Naive thymus-derived CD4-positive, alpha-beta T cell (primary cell): Measurements from ENCODE around the gene CDX1. TPM values are rescaled to one million over a fixed set of nuclear protein-coding genes. Genes with fewer than 3 reads are reported as not detected.

Experiments
- ATAC-seq: fragments of 150-1000 bp; cut with Tn5 transposase; 2 replicates; pipeline ENCODE4 v1.10.0; 2021; ENCODE audit warnings: mild to moderate bottlenecking, moderate library complexity
- CTCF ChIA-PET: fragments of 350-600 bp; sonication (Branson Sonifier 250); formaldehyde crosslinking; loops from one replicate; lab custom pipeline; 2021; ENCODE audit warnings: antibody characterized with exemption; lab: Charles Lee
- POLR2A ChIA-PET: fragments of 350-600 bp; sonication (Branson Sonifier 250); formaldehyde crosslinking; loops from one replicate; lab custom pipeline; 2021; ENCODE audit warnings: antibody characterized with exemption, inconsistent platforms; lab: Charles Lee
- DNase-seq, 9 donors: peaks; one replicate each; pipeline versions ENCODE4 v3.0.0 to v3.0.0-alpha.2; 2020 to 2022; ENCODE audit warnings: mixed read lengths in 1 of 9
- H3K27ac ChIP-seq: one replicate; pipeline ENCODE4 v1.7.0; 2013; ENCODE audit warnings: mild to moderate bottlenecking, low read depth, low read length, moderate library complexity
- H3K27me3 ChIP-seq, 2 donors: one replicate each; pipeline ENCODE4 v1.7.0; 2013; ENCODE audit warnings: low read length in 2 of 2, mild to moderate bottlenecking in 2 of 2, moderate library complexity in 2 of 2; ENCODE audit not compliant: control insufficient read depth in 2 of 2, insufficient read depth in 2 of 2
- H3K36me3 ChIP-seq, 3 experiments: 1 replicate in 2 of 3; 2 replicates in 1 of 3; pipeline ENCODE4 v1.7.0; 2013; ENCODE audit warnings: low read length in 3 of 3, mild to moderate bottlenecking in 3 of 3, moderate library complexity in 1 of 3; ENCODE audit not compliant: insufficient read depth in 3 of 3, control insufficient read depth in 2 of 3
- H3K4me1 ChIP-seq, 2 donors: one replicate each; pipeline ENCODE4 v1.7.0; 2013; ENCODE audit warnings: low read length in 2 of 2, mild to moderate bottlenecking in 2 of 2, moderate library complexity in 1 of 2; ENCODE audit not compliant: control insufficient read depth in 2 of 2, insufficient read depth in 2 of 2
- H3K4me3 ChIP-seq: 2 replicates; pipeline ENCODE4 v1.7.0; 2013; ENCODE audit warnings: mild to moderate bottlenecking, low read length
- H3K9me3 ChIP-seq, 3 experiments: 1 replicate in 2 of 3; 2 replicates in 1 of 3; pipeline ENCODE4 v1.7.0; 2013; ENCODE audit warnings: low read length in 3 of 3; ENCODE audit not compliant: control insufficient read depth in 2 of 3
- H3K27ac Mint-ChIP-seq, 9 donors: one replicate each; pipeline ENCODE4 v1.8.0; 2020 to 2022; ENCODE audit warnings: mixed read lengths in 9 of 9, mild to moderate bottlenecking in 8 of 9, moderate library complexity in 5 of 9, inconsistent platforms in 2 of 9
- H3K27me3 Mint-ChIP-seq, 5 donors: one replicate each; pipeline ENCODE4 v1.8.0; 2021 to 2022; ENCODE audit warnings: mixed read lengths in 5 of 5, mild to moderate bottlenecking in 1 of 5
- H3K36me3 Mint-ChIP-seq, 5 donors: one replicate each; pipeline ENCODE4 v1.8.0; 2020 to 2022; ENCODE audit warnings: mixed read lengths in 5 of 5, mild to moderate bottlenecking in 3 of 5, inconsistent platforms in 1 of 5
- H3K4me1 Mint-ChIP-seq, 7 donors: one replicate each; pipeline ENCODE4 v1.8.0; 2020 to 2022; ENCODE audit warnings: mixed read lengths in 7 of 7, mild to moderate bottlenecking in 3 of 7, inconsistent platforms in 1 of 7
- H3K4me3 Mint-ChIP-seq, 10 donors: one replicate each; pipeline ENCODE4 v1.8.0; 2020 to 2022; ENCODE audit warnings: mild to moderate bottlenecking in 10 of 10, mixed read lengths in 10 of 10, moderate library complexity in 6 of 10, inconsistent platforms in 2 of 10
- H3K9me3 Mint-ChIP-seq, 11 donors: one replicate each; pipeline ENCODE4 v1.8.0; 2020 to 2022; ENCODE audit warnings: mixed read lengths in 11 of 11, mild to moderate bottlenecking in 4 of 11, inconsistent platforms in 1 of 11, moderate library complexity in 1 of 11
- intact Hi-C, 2 donors: fragments of 100-400 bp; cut with micrococcal nuclease; formaldehyde crosslinking; loops; one replicate each; pipeline ENCODE4 v1.15.1; 2023
- polyA plus RNA-seq, 2 donors: library from polyadenylated mRNA; unstranded; fragments of 300-500 nt; fragmentation: Illumina TruSeq; gene quantifications; one replicate each; pipeline ENCODE4 v1.2.3, GENCODE V29; 2021
- total RNA-seq, 6 experiments: library from RNA in 5 of 6; stranded (reverse) in 5 of 6; gene quantifications; 1 replicate in 5 of 6; 2 replicates in 1 of 6; pipeline ENCODE4 v1.2.3 and lab custom pipeline; 2021 to 2026

The CDX1 gene
- total and polyA plus RNA-seq, 7 experiments from 2014 or later = not detected

GRCh38 chr5:150125334-150125733 lies 41.2 kb upstream of the CDX1 start:
- no peaks in the 10 kb centered on the region for H3K9me3 Mint-ChIP-seq
- no peaks in the 10 kb centered on the region for H3K9me3 ChIP-seq
- H3K36me3 ChIP-seq = no peaks in the 10 kb centered on the region
- peaks cover 0 to 3% (median 0%) of the 10 kb centered on the region in 5 donors for H3K27me3 Mint-ChIP-seq
- no peak overlapping the region for H3K4me3 Mint-ChIP-seq
- peaks cover 0 to 8% (median 0%) of the 10 kb centered on the region in 7 donors for H3K4me1 Mint-ChIP-seq
- no peaks in the 10 kb centered on the region for H3K4me1 ChIP-seq
- no peak overlapping the region for H3K4me3 ChIP-seq
- intact Hi-C loops = no loop called here
- H3K36me3 Mint-ChIP-seq = peaks cover 0 to 1% (median 0%) of the 10 kb centered on the region in 5 donors
- ChIA-PET CTCF (no interaction called here), POLR2A (no interaction called here)
- no peak overlapping the region for H3K27ac Mint-ChIP-seq
- H3K27ac ChIP-seq = no peak overlapping the region
- DNase-seq (no peak), ATAC-seq (no peak)
- no peaks in the 10 kb centered on the region for H3K27me3 ChIP-seq

- Mint-ChIP-seq H3K9me3 (no peaks in the 10 kb centered on the region), H3K4me1 (peaks cover 0 to 11% (median 0%) of the 10 kb centered on the region in 7 donors), H3K36me3 (peaks cover 0 to 1% (median 0%) of the 10 kb centered on the region in 5 donors), H3K27ac (no peak overlapping the region), H3K27me3 (peaks cover 0 to 3% (median 0%) of the 10 kb centered on the region in 5 donors), H3K4me3 (no peak overlapping the region)
- no peak overlapping the region for H3K4me3 ChIP-seq
- ChIA-PET POLR2A (no interaction called here), CTCF (no interaction called here)
- H3K36me3 ChIP-seq = no peaks in the 10 kb centered on the region
- intact Hi-C loops = no loop called here
- H3K4me1 ChIP-seq = no peaks in the 10 kb centered on the region
- DNase-seq (no peak), ATAC-seq (no peak)
- H3K27me3 ChIP-seq = no peaks in the 10 kb centered on the region
- H3K27ac ChIP-seq = no peak overlapping the region
- no peaks in the 10 kb centered on the region for H3K9me3 ChIP-seq
Measured at GRCh38 chr5:150126199-150126920, 40.2 kb upstream of the CDX1 start.

GRCh38 chr5:150126921-150127265 lies 39.7 kb upstream of the CDX1 start:
- Mint-ChIP-seq H3K27ac (no peak overlapping the region), H3K4me3 (no peak overlapping the region), H3K36me3 (peaks cover 0 to 1% (median 0%) of the 10 kb centered on the region in 5 donors), H3K27me3 (peaks cover 0 to 3% (median 0%) of the 10 kb centered on the region in 5 donors), H3K4me1 (peaks cover 0 to 13% (median 0%) of the 10 kb centered on the region in 7 donors), H3K9me3 (no peaks in the 10 kb centered on the region)
- no peak for ATAC-seq
- H3K36me3 ChIP-seq = peaks cover 0 to 3% (median 0%) of the 10 kb centered on the region in 3 experiments
- H3K4me3 ChIP-seq = no peak overlapping the region
- no peaks in the 10 kb centered on the region for H3K9me3 ChIP-seq
- no peak for DNase-seq
- no peaks in the 10 kb centered on the region for H3K4me1 ChIP-seq
- H3K27me3 ChIP-seq = no peaks in the 10 kb centered on the region
- intact Hi-C loops = no loop called here
- CTCF ChIA-PET = no interaction called here
- POLR2A ChIA-PET = no interaction called here
- H3K27ac ChIP-seq = no peak overlapping the region

- Mint-ChIP-seq H3K27ac (no peak overlapping the region), H3K4me1 (peaks cover 0 to 10% (median 0%) of the 10 kb centered on the region in 7 donors), H3K4me3 (no peak overlapping the region), H3K36me3 (peaks cover 0 to 1% (median 0%) of the 10 kb centered on the region in 5 donors), H3K27me3 (peaks cover 0 to 3% (median 0%) of the 10 kb centered on the region in 5 donors), H3K9me3 (no peaks in the 10 kb centered on the region)
- ATAC-seq (no peak), DNase-seq (no peak)
- POLR2A ChIA-PET = no interaction called here
- CTCF ChIA-PET = interaction anchor here (1.4 kb wide), 1 partner anchor 89 kb away, joined by 3 read pairs; no protein-coding TSS in a partner anchor
- Histone ChIP-seq H3K27ac (no peak overlapping the region), H3K4me1 (no peaks in the 10 kb centered on the region), H3K4me3 (no peak overlapping the region), H3K36me3 (peaks cover 0 to 3% (median 0%) of the 10 kb centered on the region in 3 experiments), H3K27me3 (no peaks in the 10 kb centered on the region), H3K9me3 (no peaks in the 10 kb centered on the region)
- intact Hi-C loops = no loop called here
Measured at GRCh38 chr5:150129454-150129812, 37.1 kb upstream of the CDX1 start.

GRCh38 chr5:150129813-150130492 lies 36.6 kb upstream of the CDX1 start:
- no peak overlapping the region for H3K4me3 Mint-ChIP-seq
- H3K27me3 Mint-ChIP-seq = peaks cover 0 to 3% (median 0%) of the 10 kb centered on the region in 5 donors
- ATAC-seq (peak; percentile 75), DNase-seq (peak in 7 of 9 donors; percentile 6 to 55 (median 19))
- peaks cover 0 to 1% (median 0%) of the 10 kb centered on the region in 5 donors for H3K36me3 Mint-ChIP-seq
- POLR2A ChIA-PET = no interaction called here
- H3K27ac Mint-ChIP-seq = peak overlapping the region in 1 of 9 donors; percentile 55
- no peaks in the 10 kb centered on the region for H3K9me3 ChIP-seq
- no peaks in the 10 kb centered on the region for H3K4me1 ChIP-seq
- intact Hi-C loops = loop anchor here (1.0 kb wide), 3 partner anchors 88 to 306 kb away; no protein-coding TSS in a partner anchor
- H3K4me3 ChIP-seq = no peak overlapping the region
- no peak overlapping the region for H3K27ac ChIP-seq
- peaks cover 0 to 10% (median 0%) of the 10 kb centered on the region in 7 donors for H3K4me1 Mint-ChIP-seq
- H3K36me3 ChIP-seq = peaks cover 0 to 3% (median 0%) of the 10 kb centered on the region in 3 experiments
- no peaks in the 10 kb centered on the region for H3K9me3 Mint-ChIP-seq
- no peaks in the 10 kb centered on the region for H3K27me3 ChIP-seq
- CTCF ChIA-PET = interaction anchor here (1.4 kb wide), 1 partner anchor 88 kb away, joined by 3 read pairs; no protein-coding TSS in a partner anchor

GRCh38 chr5:150130493-150130922 lies 36.1 kb upstream of the CDX1 start:
- no peak for DNase-seq
- H3K4me1 Mint-ChIP-seq = peaks cover 0 to 10% (median 0%) of the 10 kb centered on the region in 7 donors

More at GRCh38 chr5:150130493-150130922, 36.1 kb upstream of the CDX1 start:
- no peaks in the 10 kb centered on the region for H3K9me3 ChIP-seq
- Mint-ChIP-seq H3K4me3 (no peak overlapping the region), H3K36me3 (peaks cover 0 to 1% (median 0%) of the 10 kb centered on the region in 5 donors), H3K27me3 (peaks cover 0 to 3% (median 0%) of the 10 kb centered on the region in 5 donors), H3K9me3 (no peaks in the 10 kb centered on the region), H3K27ac (no peak overlapping the region)
- no peaks in the 10 kb centered on the region for H3K27me3 ChIP-seq
- no peaks in the 10 kb centered on the region for H3K4me1 ChIP-seq
- no peak overlapping the region for H3K4me3 ChIP-seq
- intact Hi-C loops = loop anchor here (1.0 kb wide), 3 partner anchors 88 to 306 kb away; no protein-coding TSS in a partner anchor
- ChIA-PET POLR2A (no interaction called here), CTCF (interaction anchor here (1.4 kb wide), 1 partner anchor 88 kb away, joined by 3 read pairs; no protein-coding TSS in a partner anchor)
- no peak overlapping the region for H3K27ac ChIP-seq
- no peak for ATAC-seq
- H3K36me3 ChIP-seq = peaks cover 0 to 3% (median 0%) of the 10 kb centered on the region in 3 experiments
